Mammary epithelial cell (primary cell): ENCODE results near the gene AGO3.

ENCODE experiments used
- CTCF ChIP-seq, 2 donors: IDR thresholded peaks in 1 of 2; conservative IDR thresholded peaks in 1 of 2; 2 replicates each; pipeline ENCODE4 v1.5.1; 2011 to 2012; ENCODE audit warnings: inconsistent platforms in 2 of 2, low read length in 2 of 2, mild to moderate bottlenecking in 2 of 2, control low read depth in 1 of 2, low read depth in 1 of 2; ENCODE audit not compliant: insufficient read depth in 1 of 2; ENCODE audit errors: extremely low read depth in 1 of 2
- EZH2 ChIP-seq: IDR thresholded peaks from 2 replicates; pipeline ENCODE4 v1.6.1; 2012; ENCODE audit warnings: low read length, inconsistent platforms, borderline replicate concordance

GRCh38 chr1:36088265-36088576 lies 157.3 kb downstream of the AGO3 start:
- TF ChIP-seq EZH2: no peak
- TF ChIP-seq CTCF (conservative IDR thresholded peaks at IDR 0.05 in 1 of 2, IDR thresholded peaks at IDR 0.05 in 1 of 2; ENCODE audit: extremely low read depth in 1 of 2, insufficient read depth in 1 of 2, low read depth in 1 of 2, low read length in 2 of 2): no peak
